Stimulated activated CD4-positive, alpha-beta T cell treated with anti-CD3 and anti-CD28 coated beads, TNF-alpha, amount 100 ng/mL, for 48 hours (primary cell): ENCODE measurements around the gene SLC25A53.

ENCODE experiments used
- DNase-seq, 3 donors: peaks; one replicate each; pipeline ENCODE4 v3.0.0-alpha.2; 2020; ENCODE audit warnings: low read depth in 3 of 3

Gene SLC25A53

DNA sequence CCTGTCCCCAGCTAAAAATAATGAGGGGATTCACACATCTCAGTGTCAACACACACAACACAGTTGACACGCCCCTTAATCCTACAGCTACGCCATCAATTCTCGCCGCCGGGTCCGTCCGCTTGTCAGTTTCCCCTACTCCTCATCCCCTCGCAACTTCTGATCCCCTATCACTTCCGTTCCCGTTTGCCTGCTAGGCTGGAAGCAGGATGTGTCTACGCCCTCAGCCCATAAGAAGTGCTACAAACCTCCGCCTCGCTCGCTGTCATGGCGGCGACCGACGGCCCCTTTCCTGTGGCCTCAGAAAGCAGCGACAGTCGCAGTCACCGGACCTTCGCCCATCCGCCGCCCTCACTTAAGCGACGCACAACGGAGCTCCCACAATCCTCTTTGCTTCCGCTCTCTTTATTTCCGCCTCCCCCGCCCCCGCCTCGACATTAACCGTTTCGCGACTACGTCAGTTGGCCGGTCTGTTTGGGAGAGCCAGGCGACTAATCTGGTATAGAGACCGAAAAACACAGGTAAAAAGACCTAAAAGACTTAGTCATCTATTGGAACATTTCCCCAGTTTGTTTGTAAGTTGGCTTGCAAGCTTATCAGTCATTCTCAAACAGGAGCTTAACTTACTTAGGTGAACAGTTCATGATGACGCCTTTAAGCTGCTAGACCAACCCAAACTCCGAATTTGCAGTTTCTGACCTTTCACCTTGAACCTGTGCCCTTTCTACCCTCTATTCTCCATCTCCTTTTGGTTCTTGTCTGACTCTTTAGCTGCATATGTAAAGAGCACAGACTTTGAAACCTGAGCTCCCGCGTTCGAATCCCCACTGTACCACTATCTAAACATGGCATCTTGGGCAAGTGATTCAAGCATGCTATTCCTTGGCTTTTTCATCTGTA is at the start of gene SLC25A53:
Gene SLC25A53, minus strand, starts transcription at position 380 of the 900 bp plus-strand sequence. CDS start 51,752 bp downstream, outside the sequence.
- DNase-seq, result peak; percentile 39 to 65 (median 52)

DNA sequence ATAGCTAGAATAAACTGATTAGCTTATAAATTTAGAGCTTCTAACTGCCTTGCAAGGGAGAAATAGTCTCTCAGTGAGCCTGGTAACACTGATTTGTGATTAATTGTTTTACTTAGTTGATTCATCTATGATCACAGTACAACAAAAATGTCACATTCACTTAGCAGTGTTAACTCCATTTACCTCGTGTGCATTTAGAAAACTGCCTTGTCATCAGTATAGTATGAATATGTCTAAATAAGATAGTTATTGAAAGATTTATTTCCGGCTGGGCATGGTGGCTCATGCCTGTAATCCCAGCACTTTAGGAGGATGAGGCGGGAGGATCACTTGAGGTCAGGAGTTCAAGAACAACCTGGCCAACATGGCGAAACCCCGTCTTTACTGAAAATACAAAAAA is 48.7 kb upstream of the SLC25A53 start:
- DNase-seq, result no peak

DNA sequence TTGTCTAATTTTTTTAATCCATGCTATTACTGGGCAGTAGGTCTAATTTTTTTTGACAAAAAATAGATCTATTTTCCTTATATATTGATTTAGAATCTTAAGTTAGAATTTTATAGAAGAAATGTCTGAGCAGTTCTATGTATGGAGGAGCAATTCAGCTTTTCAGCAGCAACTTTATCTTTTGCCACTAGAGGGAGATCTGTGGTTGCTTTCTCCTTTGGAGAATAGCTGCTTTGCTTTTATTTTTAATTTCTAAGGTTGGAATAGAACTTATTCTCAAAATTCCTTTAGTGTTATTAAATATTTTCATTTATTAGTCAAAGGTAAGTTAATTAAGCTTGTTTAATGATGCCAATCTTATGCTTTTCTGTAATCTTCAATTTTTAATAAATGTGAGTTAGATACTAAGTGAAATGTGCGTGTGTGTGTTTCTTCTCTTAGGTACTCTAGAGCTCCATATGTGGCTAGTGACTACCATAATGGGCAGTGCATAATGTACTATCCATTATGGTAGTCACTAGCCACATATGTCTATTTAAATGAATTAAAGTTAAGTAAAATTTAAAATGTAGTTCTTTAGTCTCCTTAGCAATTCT is 38.8 kb upstream of the SLC25A53 start:
- no peak for DNase-seq

GRCh38 chrX:104195013-104195412 is 38.2 kb upstream of the SLC25A53 start:
- no peak for DNase-seq

- no peak for DNase-seq
These were observed 36.7 kb upstream of the SLC25A53 start for GRCh38 chrX:104193485-104193884.

- DNase-seq, result no peak
These were observed 33.0 kb upstream of the SLC25A53 start for GRCh38 chrX:104189837-104190236.

GRCh38 chrX:104187931-104188330 is 31.1 kb upstream of the SLC25A53 start:
- DNase-seq, result no peak

DNA sequence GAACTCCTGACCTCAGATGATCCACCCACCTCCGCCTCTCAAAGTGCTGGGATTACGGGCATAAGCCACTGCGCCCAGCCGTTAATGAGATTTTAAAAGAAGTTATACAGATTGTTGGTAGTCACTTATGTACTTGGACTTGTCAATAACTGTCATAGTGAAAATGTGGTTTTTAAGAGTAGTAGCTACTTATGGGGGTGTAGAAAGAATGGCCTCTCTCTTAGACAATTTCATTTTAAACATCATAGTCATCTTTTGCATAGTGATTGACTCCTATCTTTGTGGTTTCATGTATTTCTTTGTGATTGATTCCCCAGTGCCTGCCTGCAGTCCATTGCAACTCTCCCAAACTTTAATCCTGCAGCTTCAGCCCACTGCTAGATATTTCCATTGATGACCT is 26.9 kb upstream of the SLC25A53 start:
- DNase-seq, result no peak

DNA sequence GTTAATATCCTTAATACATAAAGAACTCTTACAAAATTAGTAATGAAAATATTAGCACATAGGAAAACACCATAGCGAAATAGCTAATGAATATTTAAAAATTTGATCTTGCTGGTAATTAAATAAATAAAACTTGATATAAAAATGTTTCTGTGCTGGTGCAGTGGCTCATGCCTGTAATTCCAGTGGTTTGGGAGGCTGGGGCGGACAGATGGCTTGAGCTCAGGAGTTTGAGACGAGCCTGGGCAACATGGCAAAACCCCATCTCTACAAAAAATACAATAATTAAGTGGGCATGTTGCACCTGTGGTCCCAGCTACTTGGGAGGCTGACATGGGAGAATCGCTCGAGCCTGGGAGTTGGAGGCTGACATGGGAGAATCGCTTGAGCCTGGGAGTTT is 17.0 kb upstream of the SLC25A53 start:
- DNase-seq, result no peak

- no peak for DNase-seq
These were observed 16.0 kb upstream of the SLC25A53 start for GRCh38 chrX:104172788-104173187.

- DNase-seq, result no peak
These were observed 15.3 kb upstream of the SLC25A53 start for GRCh38 chrX:104172121-104172520.

- no peak for DNase-seq
These were observed 11.3 kb upstream of the SLC25A53 start for GRCh38 chrX:104168127-104168526.

- no peak for DNase-seq
These were observed 10.1 kb upstream of the SLC25A53 start for GRCh38 chrX:104166735-104167436.

GRCh38 chrX:104165894-104166734 is 9.3 kb upstream of the SLC25A53 start, which contains the start of gene FAM199X:
Gene FAM199X (plus strand): TSS chrX:104166453. CDS start chrX:104166786, 333 bp downstream.
- DNase-seq, result peak; percentile 63 to 68 (median 67)

DNA sequence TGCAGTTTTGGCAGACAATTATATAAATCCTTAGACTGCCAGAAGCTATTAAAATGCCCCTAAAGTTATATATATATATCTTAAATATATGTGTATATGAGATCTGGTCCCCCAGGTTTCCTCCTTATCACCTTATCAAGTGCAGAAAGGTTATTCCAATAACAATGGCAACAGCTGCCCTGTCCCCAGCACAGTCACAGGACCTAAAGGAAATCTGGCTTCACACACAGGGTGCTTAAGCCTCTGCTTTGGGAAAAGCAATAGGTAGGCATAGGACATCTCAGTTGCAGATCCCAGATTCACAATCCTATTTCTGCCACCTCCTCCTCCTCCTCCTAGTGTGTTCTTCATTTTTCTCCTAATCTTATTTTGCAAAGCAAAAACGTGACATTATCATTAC is 5.8 kb downstream of the SLC25A53 start:
- DNase-seq, result no peak

GRCh38 chrX:104141087-104141760 is 15.6 kb downstream of the SLC25A53 start:
- no peak for DNase-seq

- DNase-seq, result no peak
These were observed 19.3 kb downstream of the SLC25A53 start for GRCh38 chrX:104137496-104137895.

- peak in 1 of 3 donors; percentile 49 for DNase-seq
These were observed 20.4 kb downstream of the SLC25A53 start for GRCh38 chrX:104136241-104137019.

GRCh38 chrX:104135677-104136076 is 21.1 kb downstream of the SLC25A53 start:
- no peak for DNase-seq
